Sigmoid colon (tissue), 4 donors: ENCODE results near the gene SLC38A3.

ENCODE experiments used
- EP300 ChIP-seq, 4 donors: sonication (generic); formaldehyde crosslinking; IDR thresholded peaks; one replicate each; pipeline ENCODE4 v1.6.1; 2017; ENCODE audit warnings: antibody characterized with exemption in 4 of 4
- POLR2A ChIP-seq, 2 donors: fragments of 450-650 bp; IDR thresholded peaks; one replicate each; pipeline ENCODE4 v1.6.1; 2016; ENCODE audit warnings: antibody characterized with exemption in 2 of 2, mild to moderate bottlenecking in 2 of 2, moderate library complexity in 2 of 2
- POLR2AphosphoS5 ChIP-seq, 4 donors: sonication (generic); formaldehyde crosslinking; IDR thresholded peaks; one replicate each; pipeline ENCODE4 v1.6.1; 2017; ENCODE audit warnings: antibody characterized with exemption in 4 of 4
- TF ChIP-seq, protein P1 (sequence below), 4 experiments: fragments of 450-650 bp in 3 of 4; fragments of 200-600 bp in 1 of 4; IDR thresholded peaks; one replicate each; pipeline ENCODE4 v1.5.1; 2016 to 2019; ENCODE audit warnings: antibody characterized with exemption in 4 of 4, mild to moderate bottlenecking in 3 of 4, moderate library complexity in 2 of 4

DNA sequence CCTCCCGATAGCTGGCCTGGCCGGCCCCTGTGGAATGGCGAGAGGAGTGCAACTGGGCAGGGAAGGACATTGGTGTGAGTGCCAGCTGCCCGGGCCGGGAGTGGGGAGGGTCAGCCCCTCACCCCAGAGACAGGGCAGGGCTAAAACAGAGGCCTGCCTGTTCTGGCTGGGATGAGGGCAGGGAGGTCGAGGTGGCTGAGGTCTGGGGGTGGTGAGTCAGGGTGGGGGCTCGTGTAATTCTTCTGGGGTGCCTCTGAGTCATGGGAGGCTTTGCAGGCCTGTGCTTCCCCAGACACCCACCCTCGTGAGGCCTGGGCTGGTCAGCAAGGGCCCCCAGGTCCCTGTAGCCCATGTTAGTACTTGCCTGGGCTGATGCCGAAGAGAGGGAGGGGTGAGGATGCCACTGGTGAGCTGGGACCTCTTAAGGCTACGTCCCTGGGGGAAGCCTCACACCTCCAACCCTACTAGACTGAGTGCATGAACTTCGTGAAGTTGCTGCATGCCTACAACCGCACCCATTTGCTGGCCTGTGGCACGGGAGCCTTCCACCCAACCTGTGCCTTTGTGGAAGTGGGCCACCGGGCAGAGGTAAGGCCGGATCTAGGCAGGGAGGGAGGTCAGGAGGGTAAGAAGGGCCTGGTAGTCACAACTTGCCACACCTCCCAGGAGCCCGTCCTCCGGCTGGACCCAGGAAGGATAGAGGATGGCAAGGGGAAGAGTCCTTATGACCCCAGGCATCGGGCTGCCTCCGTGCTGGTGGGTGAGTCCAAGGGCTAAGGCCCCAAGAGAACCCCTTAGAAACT lies 65.6 kb downstream of the SLC38A3 start:
- TF ChIP-seq, protein P1, sequence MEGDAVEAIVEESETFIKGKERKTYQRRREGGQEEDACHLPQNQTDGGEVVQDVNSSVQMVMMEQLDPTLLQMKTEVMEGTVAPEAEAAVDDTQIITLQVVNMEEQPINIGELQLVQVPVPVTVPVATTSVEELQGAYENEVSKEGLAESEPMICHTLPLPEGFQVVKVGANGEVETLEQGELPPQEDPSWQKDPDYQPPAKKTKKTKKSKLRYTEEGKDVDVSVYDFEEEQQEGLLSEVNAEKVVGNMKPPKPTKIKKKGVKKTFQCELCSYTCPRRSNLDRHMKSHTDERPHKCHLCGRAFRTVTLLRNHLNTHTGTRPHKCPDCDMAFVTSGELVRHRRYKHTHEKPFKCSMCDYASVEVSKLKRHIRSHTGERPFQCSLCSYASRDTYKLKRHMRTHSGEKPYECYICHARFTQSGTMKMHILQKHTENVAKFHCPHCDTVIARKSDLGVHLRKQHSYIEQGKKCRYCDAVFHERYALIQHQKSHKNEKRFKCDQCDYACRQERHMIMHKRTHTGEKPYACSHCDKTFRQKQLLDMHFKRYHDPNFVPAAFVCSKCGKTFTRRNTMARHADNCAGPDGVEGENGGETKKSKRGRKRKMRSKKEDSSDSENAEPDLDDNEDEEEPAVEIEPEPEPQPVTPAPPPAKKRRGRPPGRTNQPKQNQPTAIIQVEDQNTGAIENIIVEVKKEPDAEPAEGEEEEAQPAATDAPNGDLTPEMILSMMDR (IDR thresholded peaks at IDR 0.05) = no peak
- TF ChIP-seq POLR2A (IDR thresholded peaks at IDR 0.05) (no peak), POLR2AphosphoS5 (IDR thresholded peaks at IDR 0.05) (peak in 2 of 4 donors; percentile 65 to 70), EP300 (IDR thresholded peaks at IDR 0.05) (no peak)
